NCI-H2227 (cell line): ENCODE measurements around the gene MMEL1.
"Not testable (repeated sequence)": the region's sequence is repeated elsewhere in the genome, so short reads cannot be mapped to it uniquely, and the experiment has no call there.

Experiments
- DNase-seq: peaks from one replicate; lab custom pipeline; 2025; ENCODE audit not compliant: unreplicated experiment; lab: John Stamatoyannopoulos, UW

MMEL1 gene

GRCh38 chr1:2632561-2633361, at the start of gene MMEL1:
Gene MMEL1 (minus strand): TSS chr1:2633016. CDS start chr1:2629484, 3,532 bp downstream.
- no peak for DNase-seq

- DNase-seq, result not testable (repeated sequence)
These were observed 43.9 kb upstream of the MMEL1 start for GRCh38 chr1:2676726-2677125.

- DNase-seq, result not testable (repeated sequence)
These were observed 38.8 kb upstream of the MMEL1 start for GRCh38 chr1:2671656-2672055.

- not testable (repeated sequence) for DNase-seq
These were observed 27.0 kb upstream of the MMEL1 start for GRCh38 chr1:2659806-2660205.

- DNase-seq, result not testable (repeated sequence)
These were observed 25.1 kb upstream of the MMEL1 start for GRCh38 chr1:2657909-2658308.

- not testable (repeated sequence) for DNase-seq
These were observed 24.3 kb upstream of the MMEL1 start for GRCh38 chr1:2657124-2657523.

- not testable (repeated sequence) for DNase-seq
These were observed 23.0 kb upstream of the MMEL1 start for GRCh38 chr1:2655598-2656434.

- DNase-seq, result not testable (repeated sequence)
These were observed 21.7 kb upstream of the MMEL1 start for GRCh38 chr1:2654443-2654948.

GRCh38 chr1:2653741-2654442, 21.1 kb upstream of the MMEL1 start:
- DNase-seq, result peak; percentile 41

GRCh38 chr1:2652926-2653571, 20.2 kb upstream of the MMEL1 start:
- not testable (repeated sequence) for DNase-seq

- not testable (repeated sequence) for DNase-seq
These were observed 19.5 kb upstream of the MMEL1 start for GRCh38 chr1:2652152-2652925.

GRCh38 chr1:2650967-2651645, 18.3 kb upstream of the MMEL1 start:
- no peak for DNase-seq

GRCh38 chr1:2646837-2647236, 14.0 kb upstream of the MMEL1 start:
- DNase-seq, result no peak

GRCh38 chr1:2645776-2646175, 13.0 kb upstream of the MMEL1 start:
- no peak for DNase-seq

- no peak for DNase-seq
These were observed 12.3 kb upstream of the MMEL1 start for GRCh38 chr1:2645143-2645542.

- DNase-seq, result no peak
These were observed 11.8 kb upstream of the MMEL1 start for GRCh38 chr1:2644591-2645101.

- no peak for DNase-seq
These were observed 11.4 kb upstream of the MMEL1 start for GRCh38 chr1:2644171-2644570.

- peak; percentile 81 for DNase-seq
These were observed 10.7 kb upstream of the MMEL1 start for GRCh38 chr1:2643414-2644077.
